Spinal cord (tissue), 10 donors: ENCODE results near the gene STX4. TPM values are rescaled to one million over a fixed set of nuclear protein-coding genes. Genes with fewer than 3 reads are reported as not detected.

ENCODE experiments used
- DNase-seq, 6 donors: peaks; one replicate each; pipeline versions ENCODE4 v3.0.0 to v3.0.0-alpha.2; 2013 to 2015; ENCODE audit warnings: low spot score in 6 of 6, low read depth in 4 of 6
- H3K27ac ChIP-seq: one replicate; pipeline ENCODE4 v1.5.1; 2013; ENCODE audit warnings: low read depth, low read length, control low read depth
- H3K27me3 ChIP-seq: one replicate; pipeline ENCODE4 v1.6.1; 2013; ENCODE audit warnings: low read length; ENCODE audit not compliant: control insufficient read depth, insufficient read depth
- H3K36me3 ChIP-seq: one replicate; pipeline ENCODE4 v1.6.1; 2013; ENCODE audit warnings: low read length; ENCODE audit not compliant: control insufficient read depth, insufficient read depth
- H3K4me1 ChIP-seq: one replicate; pipeline ENCODE4 v1.6.1; 2013; ENCODE audit warnings: low read length; ENCODE audit not compliant: control insufficient read depth, insufficient read depth
- H3K4me3 ChIP-seq: one replicate; pipeline ENCODE4 v1.5.1; 2013; ENCODE audit warnings: low read depth, low read length, control low read depth
- H3K9me3 ChIP-seq: one replicate; pipeline ENCODE4 v1.6.1; 2013; ENCODE audit warnings: low read length; ENCODE audit not compliant: control insufficient read depth, insufficient read depth
- WGBS: methylation state at CpG from one replicate; pipeline ENCODE4 v1.1.5; 2013; ENCODE audit warnings: missing lambda C conversion rate; ENCODE audit not compliant: insufficient coverage; 5-methylcytosine and 5-hydroxymethylcytosine counted together
- polyA plus RNA-seq, 2 donors: library from polyadenylated mRNA; unstranded; fragments of 120-200 nt; gene quantifications; one replicate each; pipeline ENCODE4 v1.2.1, GENCODE V29; 2013; ENCODE audit not compliant: insufficient read length in 2 of 2
- total RNA-seq, 2 donors: library from RNA; depleted of rRNA in 1 of 2; stranded (reverse); fragments of 120-200 nt in 1 of 2; fragments of >200 nt in 1 of 2; gene quantifications; one replicate each; pipeline versions ENCODE4 v1.2.3 to v1.2.4, GENCODE V29; 2013 to 2014
- donor health status: healthy.

Gene STX4
- total and polyA plus RNA-seq, 4 donors: 28.6 to 91.6 (median 65.1) TPM

GRCh38 chr16:30990105-30990504 is 43.3 kb upstream of the STX4 start:
- H3K36me3 ChIP-seq: peaks cover 92% of the 10 kb centered on the region
- no peak overlapping the region for H3K4me3 ChIP-seq
- H3K27me3 ChIP-seq: no peaks in the 10 kb centered on the region
- DNase-seq: no peak
- H3K4me1 ChIP-seq: peaks cover 6% of the 10 kb centered on the region
- no peaks in the 10 kb centered on the region for H3K9me3 ChIP-seq
- no peak overlapping the region for H3K27ac ChIP-seq
- 86% methylated on average over 8 of the region's 12 CpGs for WGBS

GRCh38 chr16:30991052-30991451 is 42.3 kb upstream of the STX4 start:
- Histone ChIP-seq H3K4me3 (no peak overlapping the region), H3K27ac (no peak overlapping the region), H3K36me3 (peaks cover 82% of the 10 kb centered on the region), H3K27me3 (no peaks in the 10 kb centered on the region), H3K4me1 (no peaks in the 10 kb centered on the region), H3K9me3 (no peaks in the 10 kb centered on the region)
- no peak for DNase-seq
- 69% methylated on average over 7 of the region's 8 CpGs for WGBS

- Histone ChIP-seq H3K27me3 (no peaks in the 10 kb centered on the region), H3K36me3 (peaks cover 82% of the 10 kb centered on the region), H3K4me1 (peaks cover 8% of the 10 kb centered on the region), H3K9me3 (no peaks in the 10 kb centered on the region), H3K4me3 (no peak overlapping the region), H3K27ac (no peak overlapping the region)
- WGBS: 95% methylated on average over 10 of the region's 21 CpGs
- DNase-seq: no peak
Observed at GRCh38 chr16:30992276-30992780, 41.0 kb upstream of the STX4 start.

GRCh38 chr16:30992931-30993816 is 40.2 kb upstream of the STX4 start:
- Histone ChIP-seq H3K4me3 (no peak overlapping the region), H3K9me3 (no peaks in the 10 kb centered on the region), H3K4me1 (peaks cover 13% of the 10 kb centered on the region), H3K27ac (no peak overlapping the region), H3K36me3 (peaks cover 81% of the 10 kb centered on the region), H3K27me3 (no peaks in the 10 kb centered on the region)
- 87% methylated on average over 19 of the region's 29 CpGs for WGBS
- no peak for DNase-seq

- peaks cover 13% of the 10 kb centered on the region for H3K4me1 ChIP-seq
- H3K9me3 ChIP-seq: no peaks in the 10 kb centered on the region
- no peak overlapping the region for H3K27ac ChIP-seq
- peaks cover 69% of the 10 kb centered on the region for H3K36me3 ChIP-seq
- H3K27me3 ChIP-seq: no peaks in the 10 kb centered on the region
- no peak overlapping the region for H3K4me3 ChIP-seq
- 89% methylated on average over 8 of the region's 11 CpGs for WGBS
- no peak for DNase-seq
Observed at GRCh38 chr16:30995927-30996323, 37.4 kb upstream of the STX4 start.

- WGBS: 42% methylated on average over 15 of the region's 23 CpGs
- Histone ChIP-seq H3K9me3 (no peaks in the 10 kb centered on the region), H3K27me3 (no peaks in the 10 kb centered on the region), H3K4me3 (peak overlapping the region; percentile 26), H3K4me1 (peaks cover 13% of the 10 kb centered on the region), H3K36me3 (peaks cover 68% of the 10 kb centered on the region), H3K27ac (no peak overlapping the region)
- DNase-seq: no peak
Observed at GRCh38 chr16:30996324-30996984, 36.9 kb upstream of the STX4 start.

GRCh38 chr16:30996985-30997724 is 36.2 kb upstream of the STX4 start:
- H3K9me3 ChIP-seq: no peaks in the 10 kb centered on the region
- H3K27me3 ChIP-seq: no peaks in the 10 kb centered on the region
- WGBS: 6% methylated on average over 57 of the region's 60 CpGs
- peak overlapping the region; percentile 31 for H3K4me3 ChIP-seq
- peaks cover 69% of the 10 kb centered on the region for H3K36me3 ChIP-seq
- DNase-seq: peak in 2 of 6 donors; percentile 28 to 64
- no peak overlapping the region for H3K27ac ChIP-seq
- H3K4me1 ChIP-seq: peaks cover 13% of the 10 kb centered on the region

GRCh38 chr16:30997725-30998711 is 35.3 kb upstream of the STX4 start:
- Histone ChIP-seq H3K36me3 (peaks cover 65% of the 10 kb centered on the region), H3K4me3 (peak overlapping the region; percentile 31), H3K27ac (no peak overlapping the region), H3K9me3 (no peaks in the 10 kb centered on the region), H3K27me3 (no peaks in the 10 kb centered on the region), H3K4me1 (peaks cover 16% of the 10 kb centered on the region)
- WGBS: 67% methylated on average over 21 of the region's 21 CpGs
- DNase-seq: no peak
